ENCODE results near the gene FGF23.

GRCh38 chr12:4424422-4424821 lies 44.9 kb upstream of the FGF23 start:
- no peak for TF ChIP-seq CTCF (conservative IDR thresholded peaks at IDR 0.05; ENCODE audit: low read depth, low read length)
- no peak for TF ChIP-seq EZH2 (IDR thresholded peaks at IDR 0.05; ENCODE audit: borderline replicate concordance, low read depth, low read length, poor library complexity, severe bottlenecking)

Data from A673 (cell line).